NCI-H128 (cell line): Measurements from ENCODE around the gene CFAP61.

Experiments used
- DNase-seq: peaks from one replicate; lab custom pipeline; 2025; ENCODE audit not compliant: unreplicated experiment; lab: John Stamatoyannopoulos, UW

The CFAP61 gene

GRCh38 chr20:20386192-20386591 lies 333.9 kb downstream of the CFAP61 start:
- DNase-seq = no peak

DNA sequence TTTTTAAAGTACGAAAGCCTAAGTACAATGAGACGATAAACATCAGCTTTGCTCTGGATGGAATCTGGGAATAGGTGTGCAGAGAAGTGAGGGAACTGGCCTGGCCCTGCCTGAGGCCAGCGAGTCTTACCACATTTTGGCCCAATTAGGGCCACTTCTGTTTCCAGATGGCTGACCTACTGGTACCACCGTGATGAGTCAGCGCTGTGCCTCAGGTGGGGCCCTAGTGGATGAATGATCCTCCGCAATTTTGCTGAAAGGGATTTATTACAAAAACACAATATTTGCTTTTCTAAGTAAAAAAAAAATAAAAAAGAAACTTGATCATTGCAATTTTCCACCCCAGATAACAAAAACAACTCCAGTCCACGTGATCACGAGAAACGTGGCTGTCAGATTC lies 338.1 kb downstream of the CFAP61 start:
- no peak for DNase-seq

GRCh38 chr20:20391115-20391514 lies 338.8 kb downstream of the CFAP61 start:
- no peak for DNase-seq

GRCh38 chr20:20391766-20392165 lies 339.4 kb downstream of the CFAP61 start:
- DNase-seq = no peak

GRCh38 chr20:20393207-20394120 lies 341.1 kb downstream of the CFAP61 start:
- DNase-seq = no peak

- DNase-seq = no peak
These were observed 342.8 kb downstream of the CFAP61 start for GRCh38 chr20:20395087-20395486.

DNA sequence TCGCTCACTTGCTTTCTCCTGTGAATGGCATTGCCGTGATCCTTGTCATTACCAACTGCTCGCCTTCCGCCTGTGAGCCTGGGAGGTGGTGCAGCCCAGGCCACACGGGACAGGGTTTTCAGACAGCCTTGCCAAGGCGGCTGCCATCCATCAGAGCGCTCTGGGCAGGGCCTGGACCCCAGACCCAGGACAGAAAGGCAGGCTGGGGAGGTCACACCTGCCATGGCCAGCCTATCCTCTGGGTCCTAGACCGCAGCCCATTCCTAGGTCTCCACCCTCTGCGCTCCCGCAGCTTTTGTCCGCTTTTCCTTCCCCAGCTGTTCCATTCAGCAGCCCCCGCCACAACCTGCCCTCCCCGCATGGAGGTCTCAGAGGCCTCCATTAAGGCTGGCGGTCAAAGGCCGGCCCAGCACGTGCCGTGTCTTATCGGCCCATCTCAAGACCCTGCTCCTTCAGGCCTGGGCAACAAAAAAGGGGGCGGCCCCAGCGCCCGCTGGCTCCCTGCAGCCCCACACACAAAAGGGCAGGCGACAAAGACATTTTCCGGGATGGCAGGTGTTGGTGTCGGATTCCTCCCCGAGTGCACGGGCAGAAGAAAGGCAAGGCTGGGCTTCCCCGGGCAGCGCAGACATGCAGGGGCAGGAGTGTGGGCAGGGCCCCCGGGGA lies 343.7 kb downstream of the CFAP61 start:
- peak; percentile 84 for DNase-seq

- DNase-seq = no peak
These were observed 344.5 kb downstream of the CFAP61 start for GRCh38 chr20:20396794-20397193.

GRCh38 chr20:20398123-20398522 lies 345.8 kb downstream of the CFAP61 start:
- DNase-seq = no peak

GRCh38 chr20:20399531-20400500 lies 347.5 kb downstream of the CFAP61 start:
- DNase-seq = no peak

DNA sequence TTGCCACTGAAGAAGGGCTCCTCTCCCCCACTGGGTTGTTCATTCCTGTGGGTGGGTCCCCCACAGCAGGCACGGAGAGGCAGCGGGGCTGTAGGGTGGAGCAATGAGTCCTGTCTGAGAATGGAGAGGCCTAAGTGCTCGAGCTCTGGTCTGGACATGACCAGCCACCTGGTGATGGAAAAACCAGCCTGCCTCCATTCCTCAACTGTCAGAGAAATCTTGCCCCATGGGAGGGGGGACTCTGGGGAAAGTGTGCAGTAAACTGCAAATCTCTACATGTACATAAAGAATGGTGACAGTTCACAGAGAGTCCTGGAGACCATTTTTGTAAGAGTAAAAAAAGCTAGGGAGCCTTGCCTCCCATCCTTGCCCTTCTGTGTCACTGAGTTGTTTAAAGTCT lies 349.7 kb downstream of the CFAP61 start:
- no peak for DNase-seq

GRCh38 chr20:20404633-20405032 lies 352.3 kb downstream of the CFAP61 start:
- no peak for DNase-seq

- peak; percentile 23 for DNase-seq
These were observed 353.3 kb downstream of the CFAP61 start for GRCh38 chr20:20405623-20406022.

GRCh38 chr20:20406306-20406705 lies 354.0 kb downstream of the CFAP61 start:
- no peak for DNase-seq

DNA sequence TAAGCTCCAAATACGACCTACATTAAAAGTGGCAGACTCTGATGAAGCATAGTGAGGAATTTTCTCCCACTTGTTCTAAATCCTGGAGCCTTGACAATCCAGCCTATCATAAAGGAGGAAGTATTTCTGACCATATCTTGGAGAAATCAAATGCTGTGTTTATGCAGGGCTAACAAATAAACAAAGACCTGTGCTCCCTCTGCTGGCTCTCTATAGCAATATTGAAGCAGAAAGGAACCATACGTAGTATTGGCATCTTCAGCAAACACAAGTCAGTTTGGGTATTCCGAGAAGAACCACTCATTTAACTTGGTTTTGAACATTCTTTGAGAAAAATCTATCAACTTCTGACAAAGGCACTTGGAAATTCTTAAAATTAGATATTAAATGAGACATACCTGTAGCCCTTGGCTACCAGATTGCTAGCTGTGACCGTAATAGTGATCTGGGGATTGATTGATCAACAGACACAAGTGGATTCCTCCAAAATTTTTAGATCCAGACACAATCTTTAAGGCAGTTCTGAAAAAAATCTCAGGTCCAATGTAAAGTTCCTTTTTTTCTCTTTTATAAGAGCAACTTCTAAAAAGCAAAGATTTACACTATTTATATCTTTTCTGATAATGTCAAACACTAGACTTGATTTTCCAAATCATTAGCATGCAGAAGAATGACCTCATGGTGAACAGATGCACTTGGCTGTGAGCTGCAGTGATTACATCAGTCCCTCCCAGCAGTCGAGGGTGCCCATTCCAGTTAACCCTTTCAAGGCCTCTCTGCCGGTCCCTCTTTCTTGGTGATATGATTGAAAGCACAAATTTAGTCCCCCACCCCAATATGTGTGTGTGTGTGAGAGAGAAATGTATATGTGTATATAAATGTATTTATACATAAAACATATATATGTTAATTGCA lies 355.8 kb downstream of the CFAP61 start:
- DNase-seq = peak; percentile 27

DNA sequence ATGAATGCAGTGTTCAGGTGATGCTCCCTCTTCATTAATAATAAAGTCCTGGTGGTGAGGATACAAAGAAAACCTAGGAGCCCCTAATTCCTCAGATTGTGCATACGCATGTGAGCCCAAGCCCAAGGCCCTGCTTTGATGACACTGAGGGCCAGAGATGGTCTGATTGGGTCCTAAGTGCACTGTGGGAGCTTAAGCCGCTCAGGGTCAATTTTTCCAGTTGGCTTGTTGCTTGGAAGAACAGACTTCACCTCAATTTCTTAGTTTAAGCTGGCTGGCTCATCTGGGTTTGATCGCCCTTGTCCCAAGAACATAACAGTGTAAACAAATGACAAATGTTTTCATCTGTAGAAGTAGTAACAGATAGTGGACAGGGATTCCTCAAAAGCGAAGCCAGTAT lies 357.0 kb downstream of the CFAP61 start:
- no peak for DNase-seq
